Activated T-cell treated with anti-CD3 and anti-CD28 coated beads, Interleukin-2, amount 50 U/mL, for 72 hours (primary cell): Measurements from ENCODE around the gene RALGAPA2. TPM values are rescaled to one million over a fixed set of nuclear protein-coding genes. Genes with fewer than 3 reads are reported as not detected.

Source experiments
- ATAC-seq, 2 donors: fragments of 150-1000 bp; cut with Tn5 transposase; replicated peaks in 1 of 2; 2 replicates each; pipeline ENCODE4 v1.10.0; 2021; ENCODE audit warnings: moderate library complexity in 2 of 2, mild to moderate bottlenecking in 1 of 2
- DNase-seq, 2 donors: peaks; one replicate each; pipeline ENCODE4 v3.0.0; 2021 to 2022; ENCODE audit warnings: mixed read lengths in 1 of 2
- H3K27ac Mint-ChIP-seq: one replicate; pipeline ENCODE4 v1.8.0; 2022; ENCODE audit warnings: mild to moderate bottlenecking, moderate library complexity, mixed read lengths
- H3K27me3 Mint-ChIP-seq: one replicate; pipeline ENCODE4 v1.8.0; 2022; ENCODE audit warnings: low read depth, mixed read lengths
- H3K36me3 Mint-ChIP-seq, 2 donors: one replicate each; pipeline ENCODE4 v1.8.0; 2022; ENCODE audit warnings: mixed read lengths in 2 of 2, mild to moderate bottlenecking in 1 of 2; ENCODE audit not compliant: insufficient read depth in 2 of 2
- H3K4me1 Mint-ChIP-seq: one replicate; pipeline ENCODE4 v1.8.0; 2022; ENCODE audit warnings: low read depth, mixed read lengths
- H3K4me3 Mint-ChIP-seq, 2 donors: one replicate each; pipeline ENCODE4 v1.8.0; 2022; ENCODE audit warnings: mild to moderate bottlenecking in 2 of 2, mixed read lengths in 2 of 2, moderate library complexity in 2 of 2
- H3K9me3 Mint-ChIP-seq, 2 donors: one replicate each; pipeline ENCODE4 v1.8.0; 2022; ENCODE audit warnings: mixed read lengths in 2 of 2
- total RNA-seq, 2 donors: library from RNA; stranded (reverse); gene quantifications; one replicate each; pipeline ENCODE4 v1.2.3, GENCODE V29; 2022

RALGAPA2 gene
- total RNA-seq, 2 donors from 2014 or later: 38.4 to 46.8 TPM

GRCh38 chr20:20711413-20711812 is 1.0 kb downstream of the RALGAPA2 start:
- no peak for ATAC-seq
- H3K9me3 Mint-ChIP-seq: peaks cover 2 to 5% of the 10 kb centered on the region in 2 donors
- DNase-seq: peak; percentile 17 to 30
- H3K27ac Mint-ChIP-seq: peak overlapping the region; percentile 95
- H3K4me3 Mint-ChIP-seq: peak overlapping the region; percentile 95 to 96
- peaks cover 48% of the 10 kb centered on the region for H3K4me1 Mint-ChIP-seq
- peaks cover 0 to 8% of the 10 kb centered on the region in 2 donors for H3K36me3 Mint-ChIP-seq
- no peaks in the 10 kb centered on the region for H3K27me3 Mint-ChIP-seq

- H3K4me3 Mint-ChIP-seq: peak overlapping the region; percentile 95 to 96
- H3K27me3 Mint-ChIP-seq: no peaks in the 10 kb centered on the region
- H3K9me3 Mint-ChIP-seq: peaks cover 2 to 5% of the 10 kb centered on the region in 2 donors
- peak overlapping the region; percentile 95 for H3K27ac Mint-ChIP-seq
- H3K4me1 Mint-ChIP-seq: peaks cover 48% of the 10 kb centered on the region
- DNase-seq (peak; percentile 31), ATAC-seq (peak; percentile 27 to 47)
- H3K36me3 Mint-ChIP-seq: peaks cover 0 to 8% of the 10 kb centered on the region in 2 donors
Measured at GRCh38 chr20:20710443-20711315, 1.8 kb downstream of the RALGAPA2 start.

GRCh38 chr20:20709887-20710286 is 2.6 kb downstream of the RALGAPA2 start:
- Mint-ChIP-seq H3K27me3 (no peaks in the 10 kb centered on the region), H3K36me3 (peaks cover 0 to 8% of the 10 kb centered on the region in 2 donors), H3K9me3 (peaks cover 2 to 5% of the 10 kb centered on the region in 2 donors), H3K4me1 (peaks cover 49% of the 10 kb centered on the region), H3K27ac (peak overlapping the region; percentile 95), H3K4me3 (peak overlapping the region; percentile 95 to 96)
- DNase-seq: no peak
- no peak for ATAC-seq

GRCh38 chr20:20706285-20706684 is 6.2 kb downstream of the RALGAPA2 start:
- Mint-ChIP-seq H3K36me3 (peaks cover 0 to 8% of the 10 kb centered on the region in 2 donors), H3K4me1 (peaks cover 41% of the 10 kb centered on the region), H3K9me3 (peaks cover 4 to 5% of the 10 kb centered on the region in 2 donors), H3K27ac (no peak overlapping the region), H3K4me3 (no peak overlapping the region), H3K27me3 (no peaks in the 10 kb centered on the region)
- ATAC-seq (no peak), DNase-seq (no peak)

- Mint-ChIP-seq H3K36me3 (peaks cover 0 to 3% of the 10 kb centered on the region in 2 donors), H3K27ac (no peak overlapping the region), H3K9me3 (peaks cover 0 to 3% of the 10 kb centered on the region in 2 donors), H3K27me3 (no peaks in the 10 kb centered on the region), H3K4me3 (no peak overlapping the region), H3K4me1 (peaks cover 15% of the 10 kb centered on the region)
- no peak for ATAC-seq
- DNase-seq: no peak
Measured at GRCh38 chr20:20702330-20703245, 9.9 kb downstream of the RALGAPA2 start.

- Mint-ChIP-seq H3K4me1 (peaks cover 18% of the 10 kb centered on the region), H3K36me3 (peaks cover 0 to 3% of the 10 kb centered on the region in 2 donors), H3K27ac (no peak overlapping the region), H3K27me3 (no peaks in the 10 kb centered on the region), H3K9me3 (peaks cover 0 to 3% of the 10 kb centered on the region in 2 donors), H3K4me3 (no peak overlapping the region)
- DNase-seq (no peak), ATAC-seq (no peak)
Measured at GRCh38 chr20:20699917-20700316, 12.5 kb downstream of the RALGAPA2 start.

GRCh38 chr20:20699144-20699543 is 13.3 kb downstream of the RALGAPA2 start:
- ATAC-seq: no peak
- Mint-ChIP-seq H3K9me3 (peaks cover 0 to 3% of the 10 kb centered on the region in 2 donors), H3K27me3 (no peaks in the 10 kb centered on the region), H3K36me3 (peaks cover 0 to 4% of the 10 kb centered on the region in 2 donors), H3K4me3 (no peak overlapping the region), H3K4me1 (peaks cover 15% of the 10 kb centered on the region), H3K27ac (no peak overlapping the region)
- no peak for DNase-seq

GRCh38 chr20:20697325-20697845 is 15.1 kb downstream of the RALGAPA2 start:
- H3K9me3 Mint-ChIP-seq: peaks cover 0 to 3% of the 10 kb centered on the region in 2 donors
- ATAC-seq: no peak
- no peaks in the 10 kb centered on the region for H3K27me3 Mint-ChIP-seq
- peaks cover 15% of the 10 kb centered on the region for H3K4me1 Mint-ChIP-seq
- H3K4me3 Mint-ChIP-seq: no peak overlapping the region
- no peak overlapping the region for H3K27ac Mint-ChIP-seq
- peaks cover 0 to 4% of the 10 kb centered on the region in 2 donors for H3K36me3 Mint-ChIP-seq
- DNase-seq: no peak

- H3K27me3 Mint-ChIP-seq: no peaks in the 10 kb centered on the region
- DNase-seq: no peak
- H3K4me1 Mint-ChIP-seq: peaks cover 15% of the 10 kb centered on the region
- ATAC-seq: peak in 1 of 2 donors; percentile 76
- H3K4me3 Mint-ChIP-seq: no peak overlapping the region
- peaks cover 0 to 4% of the 10 kb centered on the region in 2 donors for H3K36me3 Mint-ChIP-seq
- H3K27ac Mint-ChIP-seq: no peak overlapping the region
- no peaks in the 10 kb centered on the region for H3K9me3 Mint-ChIP-seq
Measured at GRCh38 chr20:20695250-20695816, 17.1 kb downstream of the RALGAPA2 start.

- peaks cover 0 to 1% of the 10 kb centered on the region in 2 donors for H3K36me3 Mint-ChIP-seq
- DNase-seq: no peak
- no peak overlapping the region for H3K27ac Mint-ChIP-seq
- no peak for ATAC-seq
- no peaks in the 10 kb centered on the region for H3K27me3 Mint-ChIP-seq
- no peaks in the 10 kb centered on the region for H3K9me3 Mint-ChIP-seq
- peaks cover 15% of the 10 kb centered on the region for H3K4me1 Mint-ChIP-seq
- no peak overlapping the region for H3K4me3 Mint-ChIP-seq
Measured at GRCh38 chr20:20694591-20694990, 17.9 kb downstream of the RALGAPA2 start.

- no peaks in the 10 kb centered on the region for H3K9me3 Mint-ChIP-seq
- no peak overlapping the region for H3K27ac Mint-ChIP-seq
- no peak overlapping the region for H3K4me3 Mint-ChIP-seq
- ATAC-seq (no peak), DNase-seq (no peak)
- H3K36me3 Mint-ChIP-seq: peaks cover 0 to 1% of the 10 kb centered on the region in 2 donors
- peaks cover 12% of the 10 kb centered on the region for H3K4me1 Mint-ChIP-seq
- no peaks in the 10 kb centered on the region for H3K27me3 Mint-ChIP-seq
Measured at GRCh38 chr20:20692587-20692986, 19.9 kb downstream of the RALGAPA2 start.

- Mint-ChIP-seq H3K4me1 (peaks cover 18% of the 10 kb centered on the region), H3K9me3 (no peaks in the 10 kb centered on the region)
Measured at GRCh38 chr20:20691477-20692235, 20.8 kb downstream of the RALGAPA2 start.

More at GRCh38 chr20:20691477-20692235, 20.8 kb downstream of the RALGAPA2 start:
- Mint-ChIP-seq H3K36me3 (peaks cover 0 to 1% of the 10 kb centered on the region in 2 donors), H3K27ac (no peak overlapping the region), H3K27me3 (no peaks in the 10 kb centered on the region), H3K4me3 (no peak overlapping the region)
- ATAC-seq: no peak
- DNase-seq: no peak
